Measurements from ENCODE around the gene CCDC152.
A peak's percentile ranks its signal among the peaks of the same experiment; 100 is the strongest.
"Not testable (repeated sequence)": the region's sequence is repeated elsewhere in the genome, so short reads cannot be mapped to it uniquely, and the experiment has no call there.

Gene CCDC152

GRCh38 chr5:42810834-42811590 lies 54.4 kb downstream of the CCDC152 start:
- DNase-seq (ENCODE audit: low read depth, low spot score): no peak
- peak overlapping the region; percentile 22 for H3K27ac ChIP-seq

GRCh38 chr5:42811591-42812446 lies 55.2 kb downstream of the CCDC152 start, which contains the start of gene SELENOP:
SELENOP (minus strand) TSS chr5:42811892; CDS start chr5:42808353, 3,539 bp downstream.
- DNase-seq (ENCODE audit: low read depth, low spot score): peak; percentile 14
- H3K27ac ChIP-seq: peak within 1 kb of the TSS; percentile 22

GRCh38 chr5:42812620-42813019 lies 56.0 kb downstream of the CCDC152 start:
- H3K27ac ChIP-seq: no peak overlapping the region
- no peak for DNase-seq (ENCODE audit: low read depth, low spot score)

- no peak overlapping the region for H3K27ac ChIP-seq
- no peak for DNase-seq (ENCODE audit: low read depth, low spot score)
Observed at GRCh38 chr5:42813533-42813932, 56.9 kb downstream of the CCDC152 start.

GRCh38 chr5:42816546-42816945 lies 59.9 kb downstream of the CCDC152 start:
- DNase-seq (ENCODE audit: low read depth, low spot score); H3K27ac ChIP-seq: not testable (repeated sequence)

GRCh38 chr5:42819745-42820144 lies 63.1 kb downstream of the CCDC152 start:
- H3K27ac ChIP-seq: no peak overlapping the region
- no peak for DNase-seq (ENCODE audit: low read depth, low spot score)

GRCh38 chr5:42822548-42822947 lies 65.9 kb downstream of the CCDC152 start:
- DNase-seq (ENCODE audit: low read depth, low spot score): no peak
- H3K27ac ChIP-seq: no peak overlapping the region

- DNase-seq (ENCODE audit: low read depth, low spot score): no peak
- no peak overlapping the region for H3K27ac ChIP-seq
Observed at GRCh38 chr5:42824347-42824976, 67.8 kb downstream of the CCDC152 start.

- no peak for DNase-seq (ENCODE audit: low read depth, low spot score)
- H3K27ac ChIP-seq: no peak overlapping the region
Observed at GRCh38 chr5:42825422-42826148, 69.0 kb downstream of the CCDC152 start.

- no peak for DNase-seq (ENCODE audit: low read depth, low spot score)
- no peak overlapping the region for H3K27ac ChIP-seq
Observed at GRCh38 chr5:42826757-42827515, 70.3 kb downstream of the CCDC152 start.

- DNase-seq (ENCODE audit: low read depth, low spot score): no peak
- H3K27ac ChIP-seq: no peak overlapping the region
Observed at GRCh38 chr5:42828671-42829070, 72.1 kb downstream of the CCDC152 start.

GRCh38 chr5:42830924-42831323 lies 74.3 kb downstream of the CCDC152 start:
- no peak overlapping the region for H3K27ac ChIP-seq
- DNase-seq (ENCODE audit: low read depth, low spot score): no peak

GRCh38 chr5:42832060-42832459 lies 75.4 kb downstream of the CCDC152 start:
- DNase-seq (ENCODE audit: low read depth, low spot score): no peak
- H3K27ac ChIP-seq: no peak overlapping the region

- H3K27ac ChIP-seq: no peak overlapping the region
- no peak for DNase-seq (ENCODE audit: low read depth, low spot score)
Observed at GRCh38 chr5:42836070-42836769, 79.6 kb downstream of the CCDC152 start.

GRCh38 chr5:42837601-42838000 lies 81.0 kb downstream of the CCDC152 start:
- H3K27ac ChIP-seq: no peak overlapping the region
- no peak for DNase-seq (ENCODE audit: low read depth, low spot score)

- no peak for DNase-seq (ENCODE audit: low read depth, low spot score)
- H3K27ac ChIP-seq: no peak overlapping the region
Observed at GRCh38 chr5:42839196-42839595, 82.6 kb downstream of the CCDC152 start.

- H3K27ac ChIP-seq: no peak overlapping the region
- peak; percentile 3 for DNase-seq (ENCODE audit: low read depth, low spot score)
Observed at GRCh38 chr5:42840269-42840668, 83.7 kb downstream of the CCDC152 start.

GRCh38 chr5:42840842-42841567 lies 84.4 kb downstream of the CCDC152 start:
- no peak overlapping the region for H3K27ac ChIP-seq
- DNase-seq (ENCODE audit: low read depth, low spot score): no peak

All from epithelial cell of prostate (primary cell).